SK-N-SH (cell line): ENCODE results near the gene PHACTR2. TPM values are rescaled to one million over a fixed set of nuclear protein-coding genes. Genes with fewer than 3 reads are reported as not detected.

Source experiments
- CTCF ChIA-PET: fragments of 300-600, 350-600 bp; formaldehyde crosslinking; extraction: SDS; loops from one replicate; lab custom pipeline; 2021; lab: Yijun Ruan, JAX
- POLR2A ChIA-PET: fragments of 350-600 bp; sonication (Branson Sonifier 250); formaldehyde crosslinking; extraction: SDS; loops from one replicate; lab custom pipeline; 2020; ENCODE audit warnings: antibody characterized with exemption, inconsistent platforms; lab: Yijun Ruan, JAX
- DNase-seq: peaks from one replicate; pipeline ENCODE4 v3.0.0; 2012
- H2AFZ ChIP-seq: fragments of 200-600 bp; sonication (generic); 2 replicates; pipeline ENCODE4 v1.8.1; 2016; ENCODE audit warnings: antibody characterized with exemption, mild to moderate bottlenecking, low read depth
- H3F3A ChIP-seq: fragments of 200-600 bp; sonication (generic); replicated peaks from 2 replicates; pipeline ENCODE3; 2016; ENCODE audit warnings: antibody characterized with exemption, mild to moderate bottlenecking; ENCODE audit not compliant: insufficient read depth
- H3K27ac ChIP-seq, 2 experiments: fragments of 200-500 bp in 1 of 2; fragments of 200-600 bp in 1 of 2; sonication (Bioruptor generic) in 1 of 2; sonication (generic), shearing (Covaris generic) in 1 of 2; 2 replicates each; pipeline versions ENCODE4 v1.5.1 to v1.6.1; 2014 to 2016; ENCODE audit warnings: low read depth in 2 of 2, inconsistent platforms in 1 of 2, low read length in 1 of 2, mild to moderate bottlenecking in 1 of 2, mixed read lengths in 1 of 2
- H3K27me3 ChIP-seq: fragments of 200-600 bp; sonication (generic), shearing (Covaris generic); 2 replicates; pipeline ENCODE4 v1.6.1; 2016; ENCODE audit warnings: mixed run types; ENCODE audit not compliant: insufficient read depth
- H3K36me3 ChIP-seq, 2 experiments: fragments of 200-500 bp in 1 of 2; fragments of 200-600 bp in 1 of 2; sonication (Bioruptor generic) in 1 of 2; sonication (generic) in 1 of 2; replicated peaks in 1 of 2; 2 replicates each; pipeline versions ENCODE3 to v1.5.1; 2014 to 2016; ENCODE audit warnings: low read length in 1 of 2, mild to moderate bottlenecking in 1 of 2; ENCODE audit not compliant: insufficient read depth in 2 of 2, control insufficient read depth in 1 of 2
- H3K4me1 ChIP-seq, 2 experiments: fragments of 200-500 bp in 1 of 2; fragments of 200-600 bp in 1 of 2; sonication (Bioruptor generic) in 1 of 2; sonication (generic), shearing (Covaris generic) in 1 of 2; 2 replicates each; pipeline versions ENCODE4 v1.5.1 to v1.6.1; 2014 to 2016; ENCODE audit warnings: low read depth in 1 of 2, low read length in 1 of 2, mixed run types in 1 of 2; ENCODE audit not compliant: insufficient read depth in 2 of 2, control insufficient read depth in 1 of 2
- H3K4me2 ChIP-seq: fragments of 200-600 bp; sonication (generic), shearing (Covaris generic); 2 replicates; pipeline ENCODE4 v1.6.1; 2017; ENCODE audit warnings: mixed run types
- H3K4me3 ChIP-seq, 2 experiments: fragments of 200-500 bp in 1 of 2; fragments of 200-600 bp in 1 of 2; sonication (Bioruptor generic) in 1 of 2; sonication (generic), shearing (Covaris generic) in 1 of 2; 2 replicates each; pipeline versions ENCODE4 v1.5.1 to v1.8.1; 2014 to 2016; ENCODE audit warnings: low read depth in 2 of 2, inconsistent platforms in 1 of 2, low read length in 1 of 2, mild to moderate bottlenecking in 1 of 2, mixed read lengths in 1 of 2, moderate library complexity in 1 of 2
- H3K79me2 ChIP-seq: fragments of 200-600 bp; sonication (generic); 2 replicates; pipeline ENCODE4 v1.8.1; 2017; ENCODE audit warnings: mild to moderate bottlenecking; ENCODE audit not compliant: insufficient read depth
- H3K9ac ChIP-seq: fragments of 200-600 bp; sonication (generic); 2 replicates; pipeline ENCODE4 v1.6.1; 2017; ENCODE audit warnings: mixed run types
- H3K9me2 ChIP-seq: fragments of 200-600 bp; sonication (generic); 2 replicates; pipeline ENCODE4 v1.6.1; 2017; ENCODE audit warnings: mixed run types
- H3K9me3 ChIP-seq: fragments of 200-600 bp; sonication (generic); 2 replicates; pipeline ENCODE4 v1.6.1; 2017; ENCODE audit warnings: mixed run types, mild to moderate bottlenecking, moderate library complexity
- H4K20me1 ChIP-seq: fragments of 200-600 bp; sonication (generic); 2 replicates; pipeline ENCODE4 v1.6.1; 2017; ENCODE audit warnings: mild to moderate bottlenecking, mixed run types; ENCODE audit not compliant: insufficient read depth
- CHD2 ChIP-seq: fragments of 150-350 bp; IDR thresholded peaks from 2 replicates; pipeline ENCODE4 v1.6.1; 2018; ENCODE audit warnings: low read length; ENCODE audit not compliant: partially characterized antibody
- EP300 ChIP-seq, 2 experiments: IDR thresholded peaks; 2 replicates each; pipeline versions ENCODE4 v1.4.0 to v1.6.1; 2012; ENCODE audit warnings: borderline replicate concordance in 1 of 2, low read depth in 1 of 2, low read length in 1 of 2
- EZH2phosphoT487 ChIP-seq: fragments of 200-600 bp; sonication (generic); IDR thresholded peaks from 2 replicates; pipeline ENCODE4 v1.6.1; 2017; ENCODE audit warnings: low read depth, mixed run types, mild to moderate bottlenecking, antibody characterized with exemption, moderate library complexity, borderline replicate concordance
- FOXM1 ChIP-seq: IDR thresholded peaks from 2 replicates; pipeline ENCODE4 v1.4.0; 2012; ENCODE audit warnings: low read depth, mild to moderate bottlenecking
- GABPA ChIP-seq: IDR thresholded peaks from 2 replicates; pipeline ENCODE4 v1.4.0; 2012; ENCODE audit warnings: low read depth, mild to moderate bottlenecking
- GATA2 ChIP-seq: sonication (generic); formaldehyde crosslinking; IDR thresholded peaks from 2 replicates; pipeline ENCODE4 v1.5.0; 2020; ENCODE audit warnings: mild to moderate bottlenecking, missing genetic modification reagents
- JUND ChIP-seq: IDR thresholded peaks from 2 replicates; pipeline ENCODE4 v1.4.0; 2012
- MXI1 ChIP-seq: IDR thresholded peaks from 2 replicates; pipeline ENCODE4 v1.6.1; 2012; ENCODE audit warnings: mild to moderate bottlenecking, low read depth, low read length, improper control_type of control experiment
- RAD21 ChIP-seq: IDR thresholded peaks from 2 replicates; pipeline ENCODE4 v1.6.1; 2012; ENCODE audit warnings: mild to moderate bottlenecking, low read length
- RCOR1 ChIP-seq: fragments of 150-350 bp; IDR thresholded peaks from 2 replicates; pipeline ENCODE4 v1.6.1; 2017; ENCODE audit warnings: antibody characterized with exemption, low read length
- RFX5 ChIP-seq: IDR thresholded peaks from 2 replicates; pipeline ENCODE4 v1.6.1; 2012; ENCODE audit warnings: mild to moderate bottlenecking, improper control_type of control experiment, low read length
- RXRA ChIP-seq: IDR thresholded peaks from 2 replicates; pipeline ENCODE4 v1.4.0; 2012; ENCODE audit warnings: low read depth, mild to moderate bottlenecking, borderline replicate concordance
- SIN3A ChIP-seq: IDR thresholded peaks from 2 replicates; pipeline ENCODE4 v1.6.1; 2012; ENCODE audit warnings: low read depth, mild to moderate bottlenecking, low read length, moderate library complexity, borderline replicate concordance
- SMC3 ChIP-seq: IDR thresholded peaks from 2 replicates; pipeline ENCODE4 v1.6.1; 2012; ENCODE audit warnings: low read depth, low read length, improper control_type of control experiment
- TAF1 ChIP-seq: IDR thresholded peaks from 2 replicates; pipeline ENCODE4 v1.6.1; 2012; ENCODE audit warnings: low read depth, mild to moderate bottlenecking, low read length, moderate library complexity, borderline replicate concordance
- TCF12 ChIP-seq: IDR thresholded peaks from 2 replicates; pipeline ENCODE4 v1.4.0; 2012
- TEAD4 ChIP-seq: IDR thresholded peaks from 2 replicates; pipeline ENCODE4 v1.4.0; 2012; ENCODE audit warnings: mild to moderate bottlenecking, borderline replicate concordance; ENCODE audit not compliant: insufficient read depth
- YY1 ChIP-seq: IDR thresholded peaks from 2 replicates; pipeline ENCODE4 v1.4.0; 2012; ENCODE audit warnings: low read depth, mild to moderate bottlenecking
- WGBS: methylation state at CpG from one replicate; pipeline ENCODE4 v1.1.6; 2017; ENCODE audit warnings: low lambda C conversion rate; 5-methylcytosine and 5-hydroxymethylcytosine counted together
- polyA plus RNA-seq, 3 experiments: library from polyadenylated mRNA; depleted of rRNA; stranded (reverse); fragments of >200 nt; gene quantifications; 2 replicates each; pipeline ENCODE4 v1.2.3, GENCODE V29; 2012
- TF ChIP-seq, protein P1 (sequence below): fragments of 150-350 bp; IDR thresholded peaks from 2 replicates; pipeline ENCODE4 v1.6.1; 2016; ENCODE audit warnings: mild to moderate bottlenecking, low read depth, low read length
- TF ChIP-seq, protein P2 (sequence below): IDR thresholded peaks from 2 replicates; pipeline ENCODE4; 2012
- TF ChIP-seq, protein P3 (sequence below): IDR thresholded peaks from 2 replicates; pipeline ENCODE4 v1.4.0; 2012; ENCODE audit warnings: low read depth
- TF ChIP-seq, protein P4 (sequence below): IDR thresholded peaks from 2 replicates; pipeline ENCODE4 v1.4.0; 2012; ENCODE audit warnings: low read depth, borderline replicate concordance

PHACTR2 gene
- polyA plus RNA-seq, 1 of the 3 experiments (the other 2 are of a cell fraction), result 5.0 TPM

DNA sequence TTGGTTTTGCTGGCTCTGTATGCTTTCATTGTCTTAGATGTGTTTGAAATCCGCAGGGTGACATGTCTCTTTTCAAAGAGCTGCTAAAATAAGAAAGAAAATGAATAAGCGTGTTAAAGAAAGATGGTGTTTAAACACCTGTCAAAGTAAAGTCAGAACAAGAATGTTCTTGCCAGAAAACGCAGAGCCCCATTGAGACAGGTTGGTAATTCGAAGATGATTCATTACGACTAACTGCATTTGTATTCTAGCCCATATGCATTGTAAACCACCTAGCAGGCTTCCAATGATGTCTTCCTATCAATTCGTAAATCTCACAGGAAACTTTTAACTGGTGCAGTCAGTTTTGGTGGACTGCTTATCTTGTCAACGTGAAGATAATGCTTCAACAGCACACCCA is 16.8 kb downstream of the PHACTR2 start (continued):
- TF ChIP-seq TEAD4 (no peak), EZH2phosphoT487 (no peak), TAF1 (no peak), RXRA (no peak), MXI1 (no peak), GABPA (no peak), CHD2 (no peak), YY1 (no peak), SIN3A (no peak), RFX5 (no peak)
- TF ChIP-seq, protein P1, sequence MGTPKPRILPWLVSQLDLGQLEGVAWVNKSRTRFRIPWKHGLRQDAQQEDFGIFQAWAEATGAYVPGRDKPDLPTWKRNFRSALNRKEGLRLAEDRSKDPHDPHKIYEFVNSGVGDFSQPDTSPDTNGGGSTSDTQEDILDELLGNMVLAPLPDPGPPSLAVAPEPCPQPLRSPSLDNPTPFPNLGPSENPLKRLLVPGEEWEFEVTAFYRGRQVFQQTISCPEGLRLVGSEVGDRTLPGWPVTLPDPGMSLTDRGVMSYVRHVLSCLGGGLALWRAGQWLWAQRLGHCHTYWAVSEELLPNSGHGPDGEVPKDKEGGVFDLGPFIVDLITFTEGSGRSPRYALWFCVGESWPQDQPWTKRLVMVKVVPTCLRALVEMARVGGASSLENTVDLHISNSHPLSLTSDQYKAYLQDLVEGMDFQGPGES, result no peak

DNA sequence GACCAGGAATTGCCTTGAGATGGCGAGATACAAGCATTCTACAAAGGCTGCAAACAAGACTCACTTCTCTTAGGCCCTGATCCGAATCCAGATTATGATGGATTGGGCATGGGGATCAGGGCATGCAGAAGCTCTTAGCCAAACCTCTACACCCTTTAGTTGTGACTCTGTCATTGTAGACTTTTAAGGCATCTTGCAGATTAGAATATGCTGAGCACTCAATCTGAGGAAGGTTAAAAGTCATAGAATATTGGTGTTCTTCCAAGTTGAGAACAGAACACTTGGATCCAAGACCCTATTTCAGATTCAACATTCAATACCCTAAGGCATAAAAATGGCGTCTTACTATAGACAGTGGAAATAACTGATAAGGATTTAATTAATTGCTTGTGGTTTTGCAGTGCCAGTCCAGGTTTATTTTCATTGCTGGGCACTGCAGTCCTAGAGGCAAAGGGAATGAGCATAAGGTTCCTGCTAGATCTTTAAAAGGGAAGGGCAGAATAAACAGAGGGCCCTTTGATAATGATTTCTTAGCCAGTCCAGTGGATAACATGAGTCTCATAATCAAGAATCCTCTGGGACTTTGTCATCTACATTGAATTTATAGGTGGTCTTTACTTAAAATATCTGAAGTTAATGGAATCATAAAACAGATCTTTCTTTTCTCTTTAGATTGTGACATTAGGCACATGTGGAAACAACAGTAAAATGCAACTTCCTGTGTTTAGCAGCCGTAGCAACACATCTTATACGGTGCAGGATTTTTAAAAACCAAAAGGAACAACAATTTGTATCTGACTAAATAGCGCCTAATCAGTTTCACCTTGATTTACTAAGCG is 17.6 kb downstream of the PHACTR2 start:
- POLR2A ChIA-PET, result no interaction called here
- WGBS, result 85% methylated on average over 6 of the region's 7 CpGs
- peaks cover 13% of the 10 kb centered on the region; the same call in 1 of the 2 replicates for H4K20me1 ChIP-seq
- TF ChIP-seq GATA2 (CRISPR knock-in tag) (peak; percentile 64), RAD21 (no peak), TCF12 (no peak), EZH2phosphoT487 (no peak), SMC3 (no peak), RCOR1 (peak; percentile 50; the same call in 1 of the 2 replicates), JUND (no peak), RFX5 (no peak), GABPA (no peak), RXRA (no peak), FOXM1 (no peak), EP300 (IDR thresholded peaks at IDR 0.05; ENCODE audit: borderline replicate concordance in 1 of 2, low read depth in 1 of 2, low read length in 1 of 2) (peak in 1 of 2 experiments; percentile 39; a peak in 1 of 4 replicates), SIN3A (no peak), YY1 (no peak)
- TF ChIP-seq, protein P2, sequence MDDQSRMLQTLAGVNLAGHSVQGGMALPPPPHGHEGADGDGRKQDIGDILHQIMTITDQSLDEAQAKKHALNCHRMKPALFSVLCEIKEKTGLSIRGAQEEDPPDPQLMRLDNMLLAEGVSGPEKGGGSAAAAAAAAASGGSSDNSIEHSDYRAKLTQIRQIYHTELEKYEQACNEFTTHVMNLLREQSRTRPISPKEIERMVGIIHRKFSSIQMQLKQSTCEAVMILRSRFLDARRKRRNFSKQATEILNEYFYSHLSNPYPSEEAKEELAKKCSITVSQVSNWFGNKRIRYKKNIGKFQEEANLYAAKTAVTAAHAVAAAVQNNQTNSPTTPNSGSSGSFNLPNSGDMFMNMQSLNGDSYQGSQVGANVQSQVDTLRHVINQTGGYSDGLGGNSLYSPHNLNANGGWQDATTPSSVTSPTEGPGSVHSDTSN, result no peak
- TF ChIP-seq, protein P3, sequence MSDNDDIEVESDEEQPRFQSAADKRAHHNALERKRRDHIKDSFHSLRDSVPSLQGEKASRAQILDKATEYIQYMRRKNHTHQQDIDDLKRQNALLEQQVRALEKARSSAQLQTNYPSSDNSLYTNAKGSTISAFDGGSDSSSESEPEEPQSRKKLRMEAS, result no peak
- TF ChIP-seq, protein P4, sequence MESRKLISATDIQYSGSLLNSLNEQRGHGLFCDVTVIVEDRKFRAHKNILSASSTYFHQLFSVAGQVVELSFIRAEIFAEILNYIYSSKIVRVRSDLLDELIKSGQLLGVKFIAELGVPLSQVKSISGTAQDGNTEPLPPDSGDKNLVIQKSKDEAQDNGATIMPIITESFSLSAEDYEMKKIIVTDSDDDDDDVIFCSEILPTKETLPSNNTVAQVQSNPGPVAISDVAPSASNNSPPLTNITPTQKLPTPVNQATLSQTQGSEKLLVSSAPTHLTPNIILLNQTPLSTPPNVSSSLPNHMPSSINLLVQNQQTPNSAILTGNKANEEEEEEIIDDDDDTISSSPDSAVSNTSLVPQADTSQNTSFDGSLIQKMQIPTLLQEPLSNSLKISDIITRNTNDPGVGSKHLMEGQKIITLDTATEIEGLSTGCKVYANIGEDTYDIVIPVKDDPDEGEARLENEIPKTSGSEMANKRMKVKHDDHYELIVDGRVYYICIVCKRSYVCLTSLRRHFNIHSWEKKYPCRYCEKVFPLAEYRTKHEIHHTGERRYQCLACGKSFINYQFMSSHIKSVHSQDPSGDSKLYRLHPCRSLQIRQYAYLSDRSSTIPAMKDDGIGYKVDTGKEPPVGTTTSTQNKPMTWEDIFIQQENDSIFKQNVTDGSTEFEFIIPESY, result no peak
- TF ChIP-seq, protein P1, result no peak

More for the DNA sequence above, 17.6 kb downstream of the PHACTR2 start:
- Histone ChIP-seq H3K4me1 (peaks cover 0 to 12% of the 10 kb centered on the region in 2 experiments; a peak in 1 of 4 replicates), H3K4me3 (no peak overlapping the region), H3K9me3 (no peaks in the 10 kb centered on the region), H3K79me2 (peaks cover 45% of the 10 kb centered on the region), H3K27ac (no peak overlapping the region), H3K36me3 (no peaks in the 10 kb centered on the region), H3K9me2 (no peaks in the 10 kb centered on the region), H2AFZ (no peak overlapping the region), H3K27me3 (no peaks in the 10 kb centered on the region), H3F3A (peaks cover 9% of the 10 kb centered on the region), H3K9ac (no peak overlapping the region), H3K4me2 (no peak overlapping the region)
- peak; percentile 41 for DNase-seq
- CTCF ChIA-PET, result no interaction called here
